IMR-90 (cell line): ENCODE data around the gene GPBAR1. TPM values are rescaled to one million over a fixed set of nuclear protein-coding genes. Genes with fewer than 3 reads are reported as not detected.

Experiments
- ATAC-seq: fragments of 200-7000 bp; cut with Tn5 transposase; 2 replicates; pipeline ENCODE4 v1.9.1; 2020; ENCODE audit warnings: low read depth, mild to moderate bottlenecking, moderate library complexity
- BruUV-seq: library from RNA; stranded (reverse); fragments of 400-500 nt; replicated peaks from 2 replicates; lab custom pipeline; 2021; lab: Mats Ljungman, UMichigan
- CTCF ChIA-PET: fragments of 300-600 bp; formaldehyde crosslinking; extraction: SDS; loops from one replicate; lab custom pipeline; 2021; ENCODE audit warnings: antibody characterized with exemption; lab: Yijun Ruan, JAX
- POLR2A ChIA-PET: fragments of 300-600 bp; sonication (Branson Sonifier 250); formaldehyde crosslinking; loops from one replicate; lab custom pipeline; 2022; ENCODE audit warnings: antibody characterized with exemption; ENCODE audit not compliant: unreplicated experiment; lab: Charles Lee
- DNase-seq: peaks from one replicate; pipeline ENCODE4 v3.0.0; 2013
- H2AFZ ChIP-seq: replicated peaks from 2 replicates; pipeline ENCODE3; 2013; ENCODE audit warnings: low read length, mild to moderate bottlenecking; ENCODE audit not compliant: poor library complexity
- H2AK5ac ChIP-seq: 2 replicates; pipeline ENCODE4 v1.6.1; 2013; ENCODE audit warnings: low read depth, low read length, inconsistent platforms
- H2AK9ac ChIP-seq: replicated peaks from 2 replicates; pipeline ENCODE3; 2013; ENCODE audit warnings: mild to moderate bottlenecking, low read depth, low read length, moderate library complexity; ENCODE audit not compliant: poor library complexity
- H2BK120ac ChIP-seq: 2 replicates; pipeline ENCODE4 v1.6.1; 2013; ENCODE audit warnings: low read depth, low read length, inconsistent platforms
- H2BK15ac ChIP-seq: 3 replicates; pipeline ENCODE4 v1.6.1; 2013; ENCODE audit warnings: low read depth, low read length, inconsistent platforms
- H2BK20ac ChIP-seq: 2 replicates; pipeline ENCODE4 v1.6.1; 2013; ENCODE audit warnings: low read depth, mild to moderate bottlenecking, inconsistent platforms, low read length, moderate library complexity
- H2BK5ac ChIP-seq: 2 replicates; pipeline ENCODE4 v1.6.1; 2013; ENCODE audit warnings: mild to moderate bottlenecking, low read depth, low read length, inconsistent platforms; ENCODE audit not compliant: poor library complexity, severe bottlenecking
- H3K14ac ChIP-seq: replicated peaks from 2 replicates; pipeline ENCODE4 v1.6.1; 2013; ENCODE audit warnings: low read depth, low read length, inconsistent platforms
- H3K18ac ChIP-seq: 2 replicates; pipeline ENCODE4 v1.6.1; 2013; ENCODE audit warnings: low read depth, low read length, control low read depth
- H3K23ac ChIP-seq: 2 replicates; pipeline ENCODE4 v1.6.1; 2013; ENCODE audit warnings: low read depth, low read length, inconsistent platforms
- H3K27ac ChIP-seq: 2 replicates; pipeline ENCODE4 v1.5.1; 2013; ENCODE audit warnings: mild to moderate bottlenecking, control low read depth, low read length; ENCODE audit not compliant: insufficient read depth
- H3K27me3 ChIP-seq: 2 replicates; pipeline ENCODE4 v1.6.1; 2013; ENCODE audit warnings: low read length; ENCODE audit not compliant: control insufficient read depth, insufficient read depth
- H3K36me3 ChIP-seq: 2 replicates; pipeline ENCODE4 v1.6.1; 2013; ENCODE audit warnings: low read length, mixed read lengths; ENCODE audit not compliant: control insufficient read depth, insufficient read depth
- H3K4ac ChIP-seq: 2 replicates; pipeline ENCODE4 v1.6.1; 2013; ENCODE audit warnings: low read depth, low read length, inconsistent platforms
- H3K4me1 ChIP-seq: 2 replicates; pipeline ENCODE4 v1.6.1; 2013; ENCODE audit warnings: low read length, mixed read lengths; ENCODE audit not compliant: control insufficient read depth, insufficient read depth
- H3K4me2 ChIP-seq: 2 replicates; pipeline ENCODE4 v1.6.1; 2013; ENCODE audit warnings: low read depth, mild to moderate bottlenecking, control low read depth, low read length, moderate library complexity
- H3K4me3 ChIP-seq: 2 replicates; pipeline ENCODE4 v1.5.1; 2013; ENCODE audit warnings: low read depth, mild to moderate bottlenecking, control low read depth, low read length, moderate library complexity; ENCODE audit not compliant: insufficient read depth
- H3K56ac ChIP-seq: 2 replicates; pipeline ENCODE4 v1.6.1; 2013; ENCODE audit warnings: low read length, inconsistent platforms; ENCODE audit not compliant: insufficient read depth; ENCODE audit errors: extremely low read depth
- H3K79me1 ChIP-seq, 2 experiments: 2 replicates each; pipeline ENCODE4 v1.6.1; 2013; ENCODE audit warnings: low read length in 2 of 2, inconsistent platforms in 1 of 2, low read depth in 1 of 2
- H3K9ac ChIP-seq: 2 replicates; pipeline ENCODE4 v1.6.1; 2013; ENCODE audit warnings: low read depth, low read length, control low read depth
- H3K9me1 ChIP-seq: 2 replicates; pipeline ENCODE4 v1.6.1; 2013; ENCODE audit warnings: low read length, inconsistent platforms; ENCODE audit not compliant: insufficient read depth
- H3K9me3 ChIP-seq: 2 replicates; pipeline ENCODE4 v1.6.1; 2013; ENCODE audit warnings: low read length; ENCODE audit not compliant: control insufficient read depth, insufficient read depth
- H4K20me1 ChIP-seq: 2 replicates; pipeline ENCODE4 v1.6.1; 2013; ENCODE audit warnings: low read length, inconsistent platforms; ENCODE audit not compliant: insufficient read depth
- H4K5ac ChIP-seq: 2 replicates; pipeline ENCODE4 v1.6.1; 2013; ENCODE audit warnings: mild to moderate bottlenecking, low read depth, low read length, control low read depth
- H4K8ac ChIP-seq, 2 experiments: 2 replicates each; pipeline ENCODE4 v1.6.1; 2013; ENCODE audit warnings: low read depth in 2 of 2, low read length in 2 of 2, control low read depth in 1 of 2, inconsistent platforms in 1 of 2
- H4K91ac ChIP-seq: 2 replicates; pipeline ENCODE4 v1.6.1; 2013; ENCODE audit warnings: low read depth, low read length, inconsistent platforms; ENCODE audit not compliant: insufficient read depth
- CEBPB ChIP-seq: IDR thresholded peaks from 2 replicates; pipeline ENCODE4 v1.6.1; 2012; ENCODE audit warnings: low read depth, low read length, improper control_type of control experiment
- CTCF ChIP-seq: conservative IDR thresholded peaks from 2 replicates; pipeline ENCODE4 v1.5.1; 2012; ENCODE audit warnings: mild to moderate bottlenecking, low read depth, low read length, improper control_type of control experiment
- WGBS, 2 experiments: methylation state at CpG; one replicate each; pipeline versions ENCODE4 v1.1.5 to v1.1.7; 2013; ENCODE audit warnings: missing lambda C conversion rate in 2 of 2; ENCODE audit not compliant: insufficient read length in 1 of 2; ENCODE audit errors: extremely low coverage in 2 of 2; 5-methylcytosine and 5-hydroxymethylcytosine counted together
- dilution Hi-C: fragments of 300-500 bp; cut with HindIII; formaldehyde crosslinking; loops from one replicate; pipeline ENCODE4 v1.14.3; 2018; ENCODE audit warnings: low sequenced_read_pairs; ENCODE audit not compliant: unreplicated experiment
- in situ Hi-C: fragments of 300-500 bp; cut with MboI; formaldehyde crosslinking; loops from 3 replicates; pipeline ENCODE4 v1.14.3; 2019; ENCODE audit warnings: low sequenced_read_pairs, inconsistent platforms, mixed read lengths
- intact Hi-C: fragments of 100-400 bp; cut with micrococcal nuclease; formaldehyde crosslinking; loops from 2 replicates; pipeline ENCODE4 v1.10.0; 2022
- polyA plus RNA-seq, 3 experiments: library from polyadenylated mRNA; depleted of rRNA; stranded (reverse); fragments of >200 nt; gene quantifications; 2 replicates each; pipeline ENCODE4 v1.2.3, GENCODE V29; 2012; ENCODE audit warnings: low replicate concordance in 1 of 3
- total RNA-seq: library from RNA; depleted of rRNA; stranded (reverse); fragments of >200 nt; gene quantifications from 2 replicates; pipeline ENCODE4 v1.2.3, GENCODE V29; 2012

Gene GPBAR1
- total and polyA plus RNA-seq, 2 of the 4 experiments (the other 2 are of a cell fraction): under 0.01 to 0.21 TPM

GRCh38 chr2:218262237-218262600 is 1.4 kb downstream of the GPBAR1 start:
- Histone ChIP-seq H3K36me3 (peaks cover 37% of the 10 kb centered on the region), H3K4me2 (no peak overlapping the region), H3K14ac (no peak overlapping the region), H3K4me1 (peaks cover 12% of the 10 kb centered on the region), H2BK20ac (no peak overlapping the region), H2BK15ac (no peak overlapping the region), H3K4me3 (no peak overlapping the region), H2AK5ac (no peak overlapping the region), H4K91ac (no peak overlapping the region), H3K23ac (no peak overlapping the region), H3K27me3 (no peaks in the 10 kb centered on the region), H3K9me3 (no peaks in the 10 kb centered on the region), H3K27ac (no peak overlapping the region), H3K9me1 (no peaks in the 10 kb centered on the region; the same call in 1 of the 2 replicates), H3K79me1 (peaks cover 3% of the 10 kb centered on the region in 2 experiments; a peak in 2 of 4 replicates), H3K18ac (no peak overlapping the region), H3K4ac (no peak overlapping the region), H3K56ac (no peak overlapping the region), H4K20me1 (peaks cover 3% of the 10 kb centered on the region; the same call in 1 of the 2 replicates), H2BK5ac (no peak overlapping the region), H2AK9ac (no peak overlapping the region), H4K5ac (no peak overlapping the region), H4K8ac (no peak overlapping the region), H3K9ac (no peak overlapping the region), H2BK120ac (no peak overlapping the region), H2AFZ (no peak overlapping the region)
- no TSS peak for BruUV-seq
- ATAC-seq: no peak
- intact Hi-C loops: no loop called here
- TF ChIP-seq CTCF (no peak), CEBPB (no peak)
- WGBS, 2 experiments: no CpG with 5 or more reads among the region's 6 CpGs
- in situ Hi-C loops: no loop called here
- ChIA-PET POLR2A (no interaction called here), CTCF (no interaction called here)
- dilution Hi-C loops: no loop called here
- DNase-seq: no peak
